IMR-90 (cell line): ENCODE data around the gene UGT2B28. TPM values are rescaled to one million over a fixed set of nuclear protein-coding genes. Genes with fewer than 3 reads are reported as not detected.

ENCODE experiments used
- polyA plus RNA-seq, 3 experiments: library from polyadenylated mRNA; depleted of rRNA; stranded (reverse); fragments of >200 nt; gene quantifications; 2 replicates each; pipeline ENCODE4 v1.2.3, GENCODE V29; 2012; ENCODE audit warnings: low replicate concordance in 1 of 3
- total RNA-seq: library from RNA; depleted of rRNA; stranded (reverse); fragments of >200 nt; gene quantifications from 2 replicates; pipeline ENCODE4 v1.2.3, GENCODE V29; 2012; rRNA removed

Gene UGT2B28
- total and polyA plus RNA-seq, 2 of the 4 experiments (the other 2 are of a cell fraction): not detected

Other genes with a start within 250 kb of the UGT2B28 start
- gene UGT2B7, start 184.0 kb upstream of the UGT2B28 start, total RNA-seq: not detected in 2 replicates
- gene UGT2B7, start 184.0 kb upstream of the UGT2B28 start, polyA plus RNA-seq (2012; rRNA removed): 0.10 TPM in 1 of 2 replicates, not detected in the other
- not detected in 2 replicates for gene UGT2B11, start 65.7 kb upstream of the UGT2B28 start, total RNA-seq
- not detected in 2 replicates for gene UGT2B11, start 65.7 kb upstream of the UGT2B28 start, polyA plus RNA-seq (2012; rRNA removed)
- gene UGT2B4, start 215.4 kb downstream of the UGT2B28 start, total RNA-seq: not detected in 2 replicates
- not detected in 2 replicates for gene UGT2B4, start 215.4 kb downstream of the UGT2B28 start, polyA plus RNA-seq (2012; rRNA removed)